Activated T-helper 17 cell treated with anti-CD3 and anti-CD28 coated beads, Interleukin-2, amount 50 U/mL, for 72 hours (primary cell): Measurements from ENCODE around the gene LKAAEAR1. TPM values are rescaled to one million over a fixed set of nuclear protein-coding genes. Genes with fewer than 3 reads are reported as not detected.

Experiments
- ATAC-seq: fragments of 150-1000 bp; cut with Tn5 transposase; replicated peaks from 2 replicates; pipeline ENCODE4 v1.10.0; 2021; ENCODE audit warnings: mild to moderate bottlenecking, moderate library complexity
- H3K27ac Mint-ChIP-seq: one replicate; pipeline ENCODE4 v1.8.0; 2022; ENCODE audit warnings: mixed read lengths
- H3K27me3 Mint-ChIP-seq: one replicate; pipeline ENCODE4 v1.8.0; 2022; ENCODE audit warnings: mixed read lengths
- H3K36me3 Mint-ChIP-seq: one replicate; pipeline ENCODE4 v1.8.0; 2022; ENCODE audit warnings: low read depth, mild to moderate bottlenecking, mixed read lengths
- H3K4me1 Mint-ChIP-seq: one replicate; pipeline ENCODE4 v1.8.0; 2022; ENCODE audit warnings: mixed read lengths
- H3K4me3 Mint-ChIP-seq: one replicate; pipeline ENCODE4 v1.8.0; 2022; ENCODE audit warnings: mild to moderate bottlenecking, mixed read lengths
- H3K9me3 Mint-ChIP-seq: one replicate; pipeline ENCODE4 v1.8.0; 2022; ENCODE audit warnings: mixed read lengths
- total RNA-seq, 2 donors: library from RNA; stranded (reverse); gene quantifications; one replicate each; pipeline ENCODE4 v1.2.3, GENCODE V29; 2022

Gene LKAAEAR1
- total RNA-seq, 2 donors from 2014 or later: 0.71 TPM; not detected in 1

DNA sequence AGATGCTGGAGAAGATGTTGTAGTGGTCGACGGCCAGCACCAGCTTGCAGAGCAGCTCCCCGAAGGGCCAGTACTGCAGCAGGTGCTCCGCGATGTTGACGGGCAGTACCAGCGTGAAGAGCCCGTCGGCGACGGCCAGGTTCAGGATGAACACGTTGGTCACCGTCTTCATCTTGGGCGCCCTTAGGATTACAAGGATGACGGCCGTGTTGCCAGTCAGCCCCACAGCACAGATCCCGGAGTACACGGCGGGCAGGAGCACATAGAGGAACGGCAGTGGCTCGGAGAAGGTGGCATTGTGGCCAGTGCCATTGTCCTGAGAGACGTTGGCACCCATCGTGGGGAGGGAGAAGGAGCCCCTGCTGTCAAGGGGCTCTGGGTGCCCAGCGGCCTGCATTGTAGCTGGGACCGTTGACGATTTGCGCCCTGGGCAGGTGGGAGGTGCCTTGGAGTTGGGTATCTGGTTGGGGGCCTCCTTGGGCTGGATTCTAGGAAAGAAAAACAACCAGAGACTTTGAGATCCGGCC lies 22.3 kb upstream of the LKAAEAR1 start:
- ATAC-seq: no peak
- Mint-ChIP-seq H3K9me3 (no peaks in the 10 kb centered on the region), H3K4me1 (no peaks in the 10 kb centered on the region), H3K27ac (no peak overlapping the region), H3K36me3 (no peaks in the 10 kb centered on the region), H3K27me3 (peaks cover 4% of the 10 kb centered on the region), H3K4me3 (no peak overlapping the region)

DNA sequence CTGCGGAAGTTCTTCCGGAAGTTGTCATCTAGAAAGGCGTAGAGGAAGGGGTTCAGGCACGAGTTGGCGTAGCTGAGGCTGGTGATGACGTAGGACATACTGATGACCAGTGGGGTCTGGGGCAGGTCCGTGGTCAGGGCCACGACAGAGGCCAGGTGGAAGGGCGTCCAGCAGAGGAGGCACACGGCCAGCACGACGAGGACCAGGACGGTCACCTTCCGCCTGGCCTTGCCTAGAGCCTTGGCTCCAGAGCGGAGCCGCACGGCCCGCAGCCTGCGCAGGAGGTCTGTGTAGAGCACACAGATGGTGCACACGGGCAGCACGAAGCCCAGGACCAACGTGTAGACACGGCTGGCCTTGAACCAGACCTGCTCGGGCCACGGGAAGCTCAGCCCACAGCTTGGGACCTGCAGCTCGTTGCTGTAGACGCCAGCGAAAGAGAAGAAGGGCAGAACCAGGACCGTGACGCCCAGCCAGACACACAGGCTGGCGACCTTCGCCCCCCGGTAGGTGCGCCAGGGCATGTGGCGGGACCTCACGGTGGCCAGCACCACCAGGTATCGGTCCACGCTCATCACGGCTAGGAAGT lies 21.7 kb upstream of the LKAAEAR1 start:
- no peaks in the 10 kb centered on the region for H3K4me1 Mint-ChIP-seq
- no peak overlapping the region for H3K4me3 Mint-ChIP-seq

DNA sequence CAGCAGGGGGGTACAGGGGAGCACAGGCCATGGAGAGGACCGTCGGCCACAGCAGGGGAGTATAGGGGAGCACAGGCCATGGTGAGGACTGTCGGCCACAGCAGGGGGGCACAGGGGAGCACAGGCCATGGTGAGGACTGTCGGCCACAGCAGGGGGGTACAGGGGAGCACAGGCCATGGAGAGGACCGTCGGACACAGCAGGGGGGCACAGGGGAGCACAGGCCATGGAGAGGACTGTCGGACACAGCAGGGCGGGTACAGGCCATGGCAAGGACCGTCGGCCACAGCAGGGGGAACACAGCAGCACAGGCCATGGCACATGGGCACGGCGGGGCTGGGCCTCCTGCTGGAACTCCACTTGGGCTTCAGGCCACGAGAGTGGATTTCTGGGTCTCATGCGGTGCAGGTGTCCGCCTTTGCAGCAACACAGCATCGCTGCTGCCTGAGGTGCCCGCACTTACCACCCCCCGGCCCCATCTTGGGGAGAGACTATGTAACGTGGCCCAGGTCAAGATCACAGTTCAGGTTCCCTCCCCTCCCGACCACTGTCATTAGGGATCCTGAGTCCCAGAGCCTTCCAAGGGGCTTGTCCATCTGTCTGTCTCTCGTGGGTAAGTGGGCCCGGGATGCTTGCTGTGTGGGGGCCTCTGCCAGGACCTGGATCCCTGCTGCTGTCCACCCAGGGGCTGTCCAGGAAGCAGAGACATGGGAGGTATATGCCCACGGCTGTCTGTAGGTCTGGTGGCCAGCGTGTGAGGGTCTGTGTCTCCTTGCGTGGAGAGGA lies 20.7 kb upstream of the LKAAEAR1 start:
- H3K9me3 Mint-ChIP-seq: no peaks in the 10 kb centered on the region
- H3K4me1 Mint-ChIP-seq: no peaks in the 10 kb centered on the region
- no peaks in the 10 kb centered on the region for H3K36me3 Mint-ChIP-seq
- peaks cover 6% of the 10 kb centered on the region for H3K27me3 Mint-ChIP-seq
- ATAC-seq: no peak
- H3K4me3 Mint-ChIP-seq: no peak overlapping the region
- no peak overlapping the region for H3K27ac Mint-ChIP-seq

More for the DNA sequence above, 21.7 kb upstream of the LKAAEAR1 start:
- no peaks in the 10 kb centered on the region for H3K9me3 Mint-ChIP-seq
- H3K27ac Mint-ChIP-seq: no peak overlapping the region
- H3K36me3 Mint-ChIP-seq: no peaks in the 10 kb centered on the region
- peaks cover 6% of the 10 kb centered on the region for H3K27me3 Mint-ChIP-seq
- ATAC-seq: no peak

DNA sequence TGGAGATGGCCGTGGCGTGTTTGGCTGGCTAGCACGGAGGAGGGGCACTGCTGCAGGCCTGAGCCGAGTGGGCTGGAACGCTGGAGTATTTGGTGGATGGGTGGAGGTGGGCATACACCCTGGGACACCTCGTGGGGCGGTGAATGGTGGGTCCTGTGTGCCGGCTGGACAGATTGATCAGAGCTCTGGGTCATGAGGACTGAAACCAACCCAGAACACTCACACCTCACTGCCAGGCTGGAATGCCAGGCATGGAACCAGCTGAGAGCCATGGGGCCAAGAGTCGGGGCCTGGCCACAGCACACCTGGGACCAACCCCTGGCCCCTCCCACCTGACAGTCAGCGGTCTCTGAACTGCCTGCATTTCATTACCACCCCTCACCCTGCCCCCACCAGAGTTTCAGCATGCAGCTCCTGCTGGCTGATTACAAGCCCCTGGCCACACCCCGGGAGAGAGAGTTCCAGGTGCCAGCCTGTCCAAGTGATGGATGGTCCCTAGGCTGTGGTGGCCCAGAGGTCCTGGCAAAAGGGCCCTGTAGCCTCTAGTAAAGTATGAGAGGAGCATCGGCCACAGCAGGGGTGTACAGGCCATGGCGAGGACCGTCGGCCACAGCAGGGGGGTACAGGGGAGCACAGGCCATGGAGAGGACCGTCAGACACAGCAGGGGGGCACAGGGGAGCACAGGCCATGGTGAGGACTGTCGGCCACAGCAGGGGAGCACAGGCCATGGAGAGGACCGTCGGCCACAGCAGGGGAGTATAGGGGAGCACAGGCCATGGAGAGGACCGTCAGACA lies 19.9 kb upstream of the LKAAEAR1 start:
- no peaks in the 10 kb centered on the region for H3K9me3 Mint-ChIP-seq
- no peak overlapping the region for H3K27ac Mint-ChIP-seq
- H3K36me3 Mint-ChIP-seq: no peaks in the 10 kb centered on the region
- peaks cover 6% of the 10 kb centered on the region for H3K27me3 Mint-ChIP-seq
- no peak for ATAC-seq
- H3K4me3 Mint-ChIP-seq: no peak overlapping the region
- H3K4me1 Mint-ChIP-seq: no peaks in the 10 kb centered on the region

DNA sequence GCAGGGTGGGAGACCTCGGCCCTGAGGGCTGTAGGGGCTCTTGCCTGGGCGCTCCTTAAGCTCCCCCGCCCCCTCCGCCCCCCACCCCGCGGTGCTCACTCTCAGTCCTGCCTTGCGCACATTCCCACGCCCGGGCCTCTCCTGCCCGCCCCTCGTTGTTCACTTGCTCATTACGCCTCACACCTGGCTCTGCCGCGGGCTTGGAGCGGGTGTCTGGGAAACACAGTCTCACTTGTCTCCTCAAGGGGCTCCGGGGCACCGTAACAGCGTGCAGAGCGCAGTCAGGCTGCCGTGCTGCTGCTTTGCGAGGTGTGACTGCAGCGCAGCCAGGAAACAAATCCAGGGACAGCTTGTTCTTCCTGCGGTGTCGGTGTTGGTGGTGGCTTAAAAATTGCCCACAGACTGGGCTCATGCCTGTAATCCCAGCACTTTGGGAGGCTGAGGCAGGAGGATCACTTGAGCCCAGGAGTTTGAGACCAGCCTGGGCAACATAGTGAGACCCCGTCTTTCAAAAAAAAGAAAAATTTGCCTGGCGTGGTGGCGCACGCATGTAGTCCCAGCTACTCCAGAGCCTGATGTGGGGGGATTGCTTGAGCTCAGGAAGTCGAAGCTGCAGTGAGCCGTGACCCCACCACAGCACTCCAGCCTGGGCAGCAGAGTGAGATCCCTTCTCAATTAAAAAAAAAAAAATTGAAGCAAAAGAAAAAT lies 18.6 kb upstream of the LKAAEAR1 start:
- H3K27me3 Mint-ChIP-seq: peaks cover 6% of the 10 kb centered on the region
- ATAC-seq: no peak
- no peaks in the 10 kb centered on the region for H3K9me3 Mint-ChIP-seq
- no peaks in the 10 kb centered on the region for H3K36me3 Mint-ChIP-seq
- no peaks in the 10 kb centered on the region for H3K4me1 Mint-ChIP-seq
- H3K4me3 Mint-ChIP-seq: peak overlapping the region; percentile 32
- H3K27ac Mint-ChIP-seq: no peak overlapping the region

DNA sequence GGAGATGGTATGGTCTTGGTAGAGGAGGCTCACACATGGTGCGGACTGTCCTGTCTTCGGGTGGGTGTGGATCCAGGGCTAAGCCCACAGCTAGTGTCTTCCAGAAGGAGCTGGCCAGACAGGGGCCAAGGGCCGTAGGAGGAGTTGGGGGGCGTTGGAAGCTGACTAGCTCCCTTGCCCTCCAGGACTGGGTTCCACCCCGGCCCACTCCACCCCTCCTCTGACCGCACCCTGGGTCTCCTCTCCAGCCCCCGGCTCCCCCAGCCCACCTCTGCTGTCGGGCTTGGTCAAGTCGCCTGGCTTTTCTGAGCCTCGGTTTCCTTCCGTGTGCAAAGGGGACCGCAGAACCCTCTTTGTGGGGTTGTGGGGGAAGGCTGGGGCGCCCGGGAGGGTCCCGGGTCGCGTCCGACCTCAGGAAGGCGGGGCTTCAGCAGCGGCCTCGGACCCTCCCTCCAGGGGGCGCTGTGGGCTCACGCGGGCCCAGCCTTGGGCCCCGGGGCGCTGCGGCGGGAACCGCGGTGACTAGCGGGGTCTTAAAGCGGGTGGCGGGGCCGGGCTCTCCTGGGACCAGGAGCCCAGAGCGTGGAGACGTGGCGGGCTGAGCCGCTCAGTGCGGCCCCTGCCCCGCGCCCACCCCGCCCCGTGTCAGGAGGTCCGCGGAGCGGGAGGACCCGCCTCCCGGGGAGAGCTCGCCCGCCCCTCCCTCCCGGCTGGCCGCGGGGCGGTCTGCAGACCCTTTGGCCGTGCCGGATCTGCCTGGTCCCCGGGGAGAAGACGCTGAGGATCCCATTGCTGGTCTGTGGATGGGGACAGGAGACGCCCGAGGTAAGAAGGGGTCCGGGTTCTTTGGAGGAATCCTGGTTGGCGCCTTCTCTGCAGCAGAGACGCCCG lies 17.8 kb upstream of the LKAAEAR1 start:
- no peaks in the 10 kb centered on the region for H3K36me3 Mint-ChIP-seq
- H3K27ac Mint-ChIP-seq: no peak overlapping the region
- peaks cover 6% of the 10 kb centered on the region for H3K27me3 Mint-ChIP-seq
- peaks cover 1% of the 10 kb centered on the region for H3K4me1 Mint-ChIP-seq
- no peaks in the 10 kb centered on the region for H3K9me3 Mint-ChIP-seq
- H3K4me3 Mint-ChIP-seq: peak overlapping the region; percentile 54
- peak; percentile 86 for ATAC-seq

DNA sequence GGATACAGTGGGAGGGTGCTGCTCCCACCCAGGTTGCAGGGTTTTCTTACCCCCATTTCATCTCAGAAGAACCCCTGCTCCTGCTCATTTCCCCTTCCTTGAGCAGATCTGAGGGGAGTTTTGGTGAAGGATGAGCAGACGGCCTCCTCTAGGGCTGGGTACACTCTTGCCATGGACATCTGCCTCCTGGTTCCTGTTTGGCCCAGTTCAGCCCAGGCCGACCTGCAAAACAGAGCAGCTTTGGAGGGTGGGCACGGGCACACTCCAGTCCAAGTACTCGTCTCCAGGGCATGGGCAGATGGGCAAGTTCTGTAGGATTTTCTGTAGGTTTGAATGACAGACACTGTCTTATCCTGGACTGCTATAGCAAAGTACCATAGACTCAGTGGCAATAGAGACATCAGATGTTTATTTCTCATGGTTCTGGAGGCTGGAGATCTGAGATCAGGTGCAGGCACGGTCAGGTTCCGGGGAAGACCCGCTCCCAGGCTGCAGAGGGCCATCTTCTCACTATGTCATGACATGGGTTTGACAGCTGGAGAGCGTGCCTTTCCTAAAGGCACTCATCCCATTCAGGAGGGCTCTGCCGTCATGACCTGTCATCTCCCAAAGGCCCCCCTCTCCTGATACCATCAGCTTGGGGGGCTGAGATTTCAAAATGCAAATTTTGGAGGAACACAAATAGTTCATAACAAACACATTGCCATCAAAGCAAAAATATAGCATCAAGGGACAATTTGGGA lies 16.9 kb upstream of the LKAAEAR1 start:
- peak overlapping the region; percentile 54 for H3K4me3 Mint-ChIP-seq
- peaks cover 3% of the 10 kb centered on the region for H3K9me3 Mint-ChIP-seq
- peaks cover 7% of the 10 kb centered on the region for H3K4me1 Mint-ChIP-seq
- no peak overlapping the region for H3K27ac Mint-ChIP-seq
- H3K27me3 Mint-ChIP-seq: peaks cover 6% of the 10 kb centered on the region
- ATAC-seq: no peak
- H3K36me3 Mint-ChIP-seq: no peaks in the 10 kb centered on the region

DNA sequence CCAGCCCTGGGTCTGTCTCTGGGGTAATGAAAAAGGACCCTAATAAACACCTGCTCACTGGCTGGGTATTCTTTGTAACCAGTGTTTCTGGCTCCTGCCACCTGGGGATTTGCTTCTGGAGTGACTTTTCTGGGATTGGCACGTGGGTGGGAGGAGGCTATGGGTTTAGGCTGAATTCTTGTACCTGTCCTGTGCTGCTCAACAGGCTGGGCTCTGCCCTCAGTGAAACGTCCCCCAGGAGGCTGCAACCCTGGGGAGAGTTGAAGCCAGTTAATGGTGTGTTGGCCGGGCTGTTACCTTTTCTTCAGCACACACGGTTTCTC lies 16.3 kb upstream of the LKAAEAR1 start:
- no peak for ATAC-seq
- Mint-ChIP-seq H3K4me1 (peaks cover 7% of the 10 kb centered on the region), H3K27ac (no peak overlapping the region), H3K4me3 (no peak overlapping the region), H3K27me3 (peaks cover 6% of the 10 kb centered on the region), H3K9me3 (peaks cover 3% of the 10 kb centered on the region), H3K36me3 (no peaks in the 10 kb centered on the region)

DNA sequence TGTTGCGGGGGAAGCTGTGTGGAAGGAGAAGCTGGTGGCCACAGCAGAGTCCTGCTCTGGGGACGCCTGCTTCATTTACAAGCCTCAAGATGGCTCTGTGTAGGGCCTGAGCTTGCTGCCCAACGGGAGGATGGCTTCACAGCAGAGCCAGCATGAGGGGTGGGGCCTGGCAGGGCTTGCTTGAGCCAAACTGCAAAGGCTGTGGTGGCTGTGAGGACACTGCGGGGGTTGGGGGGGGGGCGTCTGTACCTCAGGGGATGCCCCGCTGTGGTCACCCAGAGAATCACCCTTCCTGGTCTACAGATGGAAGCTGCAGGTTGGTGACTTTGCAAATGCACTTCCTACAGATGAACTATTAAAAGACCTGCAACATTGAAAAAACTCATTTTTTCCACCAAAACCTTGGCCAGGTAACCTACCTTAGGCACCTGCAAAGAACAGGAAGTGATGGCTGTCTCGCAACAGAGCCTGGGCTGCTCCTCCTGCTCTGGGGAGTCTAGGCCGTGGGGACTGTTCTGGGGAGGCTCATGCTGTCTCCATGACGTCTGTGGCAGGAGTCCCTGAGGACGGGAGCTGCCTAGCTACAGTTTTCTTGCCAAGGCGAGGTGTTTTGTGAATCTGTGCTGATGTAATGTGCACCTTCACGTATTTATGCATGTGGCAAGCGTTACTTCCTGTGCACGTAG lies 15.8 kb upstream of the LKAAEAR1 start:
- H3K9me3 Mint-ChIP-seq: peaks cover 3% of the 10 kb centered on the region
- H3K27ac Mint-ChIP-seq: no peak overlapping the region
- no peaks in the 10 kb centered on the region for H3K36me3 Mint-ChIP-seq
- peaks cover 6% of the 10 kb centered on the region for H3K27me3 Mint-ChIP-seq
- no peak overlapping the region for H3K4me3 Mint-ChIP-seq
- no peak for ATAC-seq
- peaks cover 7% of the 10 kb centered on the region for H3K4me1 Mint-ChIP-seq

DNA sequence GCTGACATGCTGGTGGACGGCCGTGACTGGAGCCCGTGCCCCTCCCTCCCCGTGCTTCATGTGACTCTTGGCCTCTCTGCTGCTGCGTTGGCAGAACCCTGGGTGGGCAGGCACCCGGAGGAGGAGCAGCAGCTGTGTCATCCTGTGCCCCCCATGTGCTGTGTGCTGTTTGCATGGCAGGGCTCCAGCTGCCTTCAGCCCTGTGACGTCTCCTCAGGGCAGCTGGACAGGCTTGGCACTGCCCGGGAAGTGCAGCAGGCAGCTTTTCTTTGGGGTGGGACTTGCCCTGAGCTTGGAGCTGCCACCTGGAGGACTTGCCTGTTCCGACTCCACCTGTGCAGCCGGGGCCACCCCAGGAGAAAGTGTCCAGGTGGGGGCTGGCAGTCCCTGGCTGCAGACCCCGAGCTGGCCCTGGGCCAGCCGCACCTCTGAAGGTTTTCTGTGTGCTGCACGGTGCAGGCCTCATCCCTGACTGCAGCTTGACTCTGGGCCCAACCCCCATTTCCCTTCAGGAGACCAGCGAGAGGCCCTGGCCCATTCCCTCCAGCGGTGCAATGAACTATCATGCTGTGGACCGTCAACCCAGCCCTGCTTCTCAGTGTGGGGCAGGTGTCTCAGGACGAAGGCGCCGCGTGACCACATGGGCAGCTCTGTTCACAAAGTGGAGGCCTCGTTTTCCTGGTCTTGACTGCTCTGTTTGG lies 15.0 kb upstream of the LKAAEAR1 start:
- H3K9me3 Mint-ChIP-seq: peaks cover 3% of the 10 kb centered on the region
- H3K4me3 Mint-ChIP-seq: no peak overlapping the region
- H3K36me3 Mint-ChIP-seq: no peaks in the 10 kb centered on the region
- peaks cover 7% of the 10 kb centered on the region for H3K4me1 Mint-ChIP-seq
- ATAC-seq: no peak
- H3K27me3 Mint-ChIP-seq: peaks cover 6% of the 10 kb centered on the region
- no peak overlapping the region for H3K27ac Mint-ChIP-seq

DNA sequence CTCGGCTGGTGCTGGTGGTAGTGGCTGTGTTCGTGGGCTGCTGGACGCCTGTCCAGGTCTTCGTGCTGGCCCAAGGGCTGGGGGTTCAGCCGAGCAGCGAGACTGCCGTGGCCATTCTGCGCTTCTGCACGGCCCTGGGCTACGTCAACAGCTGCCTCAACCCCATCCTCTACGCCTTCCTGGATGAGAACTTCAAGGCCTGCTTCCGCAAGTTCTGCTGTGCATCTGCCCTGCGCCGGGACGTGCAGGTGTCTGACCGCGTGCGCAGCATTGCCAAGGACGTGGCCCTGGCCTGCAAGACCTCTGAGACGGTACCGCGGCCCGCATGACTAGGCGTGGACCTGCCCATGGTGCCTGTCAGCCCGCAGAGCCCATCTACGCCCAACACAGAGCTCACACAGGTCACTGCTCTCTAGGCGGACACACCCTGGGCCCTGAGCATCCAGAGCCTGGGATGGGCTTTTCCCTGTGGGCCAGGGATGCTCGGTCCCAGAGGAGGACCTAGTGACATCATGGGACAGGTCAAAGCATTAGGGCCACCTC lies 14.3 kb upstream of the LKAAEAR1 start:
- peaks cover 7% of the 10 kb centered on the region for H3K4me1 Mint-ChIP-seq
- H3K9me3 Mint-ChIP-seq: peaks cover 3% of the 10 kb centered on the region
- H3K27me3 Mint-ChIP-seq: peaks cover 6% of the 10 kb centered on the region
- H3K4me3 Mint-ChIP-seq: no peak overlapping the region
- H3K27ac Mint-ChIP-seq: no peak overlapping the region
- ATAC-seq: no peak
- no peaks in the 10 kb centered on the region for H3K36me3 Mint-ChIP-seq

DNA sequence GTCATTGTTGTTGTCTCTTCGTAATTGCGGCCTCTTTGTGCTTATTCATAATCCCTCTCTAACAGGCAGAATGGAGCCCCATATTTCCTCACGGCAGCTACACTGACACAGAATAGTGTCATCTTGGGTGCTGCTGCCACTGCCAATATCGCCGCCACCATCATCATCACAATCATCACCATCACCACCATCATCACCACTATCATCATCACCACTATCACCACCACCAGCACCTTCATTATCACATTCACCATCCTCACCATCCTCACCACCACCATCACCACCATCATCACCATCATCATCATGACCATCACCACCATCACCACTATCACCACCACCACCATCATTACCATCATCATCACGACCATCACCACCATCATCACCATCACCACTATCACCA lies 12.3 kb upstream of the LKAAEAR1 start:
- Mint-ChIP-seq H3K4me1 (peaks cover 7% of the 10 kb centered on the region), H3K27ac (no peak overlapping the region), H3K36me3 (no peaks in the 10 kb centered on the region), H3K9me3 (peaks cover 3% of the 10 kb centered on the region), H3K4me3 (no peak overlapping the region), H3K27me3 (peaks cover 3% of the 10 kb centered on the region)
- no peak for ATAC-seq
